Pancreas (tissue), 10 donors: Measurements from ENCODE around the gene MED28. TPM values are rescaled to one million over a fixed set of nuclear protein-coding genes. Genes with fewer than 3 reads are reported as not detected.

Experiments
- ATAC-seq, 4 donors: fragments of 200-7000 bp; cut with Tn5 transposase; one replicate each; pipeline versions ENCODE4 v1.8.0 to v1.9.1; 2020; ENCODE audit warnings: mild to moderate bottlenecking in 4 of 4, moderate library complexity in 4 of 4
- DNase-seq, 6 donors: peaks; one replicate each; pipeline ENCODE4 v3.0.0-alpha.2; 2020
- FAIRE-seq: peaks from 2 replicates; lab custom pipeline; 2012; peaks lifted over from hg19 to GRCh38; lab: Jason Lieb, UNC
- H3K27ac ChIP-seq, 4 donors: fragments of 200-600 bp; sonication (generic); 1 replicate in 3 of 4; 2 replicates in 1 of 4; pipeline versions ENCODE4 v1.5.0 to v1.8.0; 2020
- H3K27me3 ChIP-seq, 4 donors: fragments of 200-600 bp; one replicate each; pipeline ENCODE4 v1.8.0; 2021
- H3K36me3 ChIP-seq, 3 donors: fragments of 200-600 bp; sonication (generic) in 1 of 3; one replicate each; pipeline versions ENCODE4 v1.5.0 to v1.8.0; 2020 to 2021
- H3K4me1 ChIP-seq, 3 donors: fragments of 200-600 bp; one replicate each; pipeline ENCODE4 v1.8.0; 2021
- H3K4me3 ChIP-seq, 4 donors: fragments of 200-600 bp; sonication (generic) in 2 of 4; one replicate each; pipeline versions ENCODE4 v1.5.0 to v1.8.0; 2020 to 2021
- H3K9me3 ChIP-seq, 4 donors: fragments of 200-600 bp; one replicate each; pipeline ENCODE4 v1.8.0; 2021
- WGBS, 2 donors: extraction: QIAGEN DNeasy Blood & Tissue Kit; methylation state at CpG; one replicate each; pipeline ENCODE4 v1.1.7; 2013; 5-methylcytosine and 5-hydroxymethylcytosine counted together
- intact Hi-C, 3 donors: fragments of 100-400 bp; cut with DNase I; formaldehyde crosslinking; loops; one replicate each; pipeline versions ENCODE4 v1.11.1 to v1.14.2; 2022
- polyA plus RNA-seq, 2 donors: library from polyadenylated mRNA; stranded (reverse); fragments of 200-250 nt; gene quantifications; one replicate each; pipeline ENCODE4 v1.2.3, GENCODE V29; 2013
- total RNA-seq, 6 donors: library from RNA; stranded (reverse); fragmentation: NEBNext Ultra II Directional in 4 of 6; extraction: Animal tissue kit (Norgen Biotek cat#: 25700) in 4 of 6; gene quantifications; one replicate each; pipeline versions ENCODE4 v1.2.1 to v1.2.4, GENCODE V29; 2021 to 2023
- TF ChIP-seq, protein P1 (sequence below), 4 donors: fragments of 200-600 bp; sonication (generic) in 3 of 4; IDR thresholded peaks; one replicate each; pipeline versions ENCODE4 v1.5.0 to v1.8.0; 2021; ENCODE audit warnings: antibody characterized with exemption in 4 of 4
- donor health status: healthy with polysubstance abuse.
- donor health status: DM: no; HTN: no; CAD: no; lungs with moderate emphysema.
- donor health status: DM: no; HTN: no; CAD: no.
- donor health status: control.
- donor health status: control.
- donor health status: Bipolar disorder and iron deficiency.
- donor health status: DM: yes; HTN: yes; CAD: no.
- donor health status: DM: no; HTN: no; CAD: no.
- donor health status: DM: no; HTN: no; CAD: no.
- donor health status: DM: yes; HTN: yes; CAD: no.

Gene MED28
- total and polyA plus RNA-seq, 8 donors = 5.1 to 28.5 (median 12.4) TPM

DNA sequence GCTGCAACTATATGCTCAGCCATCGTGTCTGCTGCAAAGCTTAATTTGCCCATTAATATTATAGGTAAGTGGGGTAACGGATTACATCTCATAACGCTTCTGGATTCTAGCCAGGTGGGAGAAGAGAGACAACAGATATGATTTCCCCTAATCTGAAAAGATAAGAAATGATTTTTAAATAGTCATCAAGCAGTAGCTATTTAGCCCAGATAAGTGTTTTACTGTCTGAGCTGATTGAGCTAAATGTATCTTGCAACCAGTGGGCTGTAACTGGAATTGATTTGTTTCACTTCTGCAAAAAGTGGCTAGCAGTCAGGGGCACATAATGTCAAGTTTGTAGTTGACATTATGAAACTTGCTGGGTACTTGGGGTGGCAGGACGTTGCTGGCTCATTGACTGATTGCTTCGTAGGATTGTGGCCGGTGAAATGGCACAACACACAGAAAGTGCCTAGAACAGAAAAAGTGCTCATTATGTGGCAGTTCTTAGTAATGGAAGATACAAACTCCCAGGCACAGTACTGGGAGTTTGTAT, 18.9 kb upstream of the MED28 start:
- DNase-seq (no peak), ATAC-seq (peak in 1 of 4 donors; percentile 45), FAIRE-seq (no peak)
- intact Hi-C loops = no loop called here
- Histone ChIP-seq H3K27me3 (no peaks in the 10 kb centered on the region), H3K36me3 (peaks cover 0 to 38% (median 17%) of the 10 kb centered on the region in 3 donors), H3K4me1 (no peaks in the 10 kb centered on the region), H3K27ac (no peak overlapping the region), H3K4me3 (no peak overlapping the region), H3K9me3 (no peaks in the 10 kb centered on the region)
- 83 to 86% methylated on average over 6 of the region's 6 CpGs for WGBS, 2 donors
- TF ChIP-seq, protein P1, sequence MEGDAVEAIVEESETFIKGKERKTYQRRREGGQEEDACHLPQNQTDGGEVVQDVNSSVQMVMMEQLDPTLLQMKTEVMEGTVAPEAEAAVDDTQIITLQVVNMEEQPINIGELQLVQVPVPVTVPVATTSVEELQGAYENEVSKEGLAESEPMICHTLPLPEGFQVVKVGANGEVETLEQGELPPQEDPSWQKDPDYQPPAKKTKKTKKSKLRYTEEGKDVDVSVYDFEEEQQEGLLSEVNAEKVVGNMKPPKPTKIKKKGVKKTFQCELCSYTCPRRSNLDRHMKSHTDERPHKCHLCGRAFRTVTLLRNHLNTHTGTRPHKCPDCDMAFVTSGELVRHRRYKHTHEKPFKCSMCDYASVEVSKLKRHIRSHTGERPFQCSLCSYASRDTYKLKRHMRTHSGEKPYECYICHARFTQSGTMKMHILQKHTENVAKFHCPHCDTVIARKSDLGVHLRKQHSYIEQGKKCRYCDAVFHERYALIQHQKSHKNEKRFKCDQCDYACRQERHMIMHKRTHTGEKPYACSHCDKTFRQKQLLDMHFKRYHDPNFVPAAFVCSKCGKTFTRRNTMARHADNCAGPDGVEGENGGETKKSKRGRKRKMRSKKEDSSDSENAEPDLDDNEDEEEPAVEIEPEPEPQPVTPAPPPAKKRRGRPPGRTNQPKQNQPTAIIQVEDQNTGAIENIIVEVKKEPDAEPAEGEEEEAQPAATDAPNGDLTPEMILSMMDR (IDR thresholded peaks at IDR 0.05) = no peak

DNA sequence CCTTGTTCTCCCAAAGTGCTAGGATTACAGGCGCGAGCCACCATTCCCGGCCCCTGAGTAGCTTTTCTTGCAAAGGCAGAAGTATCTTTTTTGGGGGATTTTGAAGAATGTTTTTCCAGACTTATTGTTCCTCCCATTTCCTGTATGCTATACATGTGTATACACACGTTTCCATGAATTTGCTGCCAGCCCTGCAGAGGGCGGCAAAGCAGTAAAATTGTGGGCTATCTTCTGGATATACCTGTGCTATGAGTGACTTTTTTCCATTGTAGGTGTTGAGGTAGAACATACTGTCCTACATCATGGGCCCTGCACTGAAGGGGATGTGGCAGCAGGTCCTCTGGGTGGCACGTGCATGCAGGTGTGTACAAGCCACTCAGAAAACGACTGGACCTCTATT, 16.9 kb upstream of the MED28 start:
- Histone ChIP-seq H3K36me3 (peaks cover 0 to 40% (median 17%) of the 10 kb centered on the region in 3 donors), H3K27me3 (no peaks in the 10 kb centered on the region), H3K4me3 (no peak overlapping the region), H3K27ac (no peak overlapping the region), H3K9me3 (no peaks in the 10 kb centered on the region), H3K4me1 (no peaks in the 10 kb centered on the region)
- 66 to 76% methylated on average over 7 of the region's 7 CpGs for WGBS, 2 donors
- DNase-seq (no peak), FAIRE-seq (no peak), ATAC-seq (peak in 3 of 4 donors; percentile 69 to 71 (median 70))
- TF ChIP-seq, protein P1 (IDR thresholded peaks at IDR 0.05) = peak in 1 of 4 donors; percentile 5
- intact Hi-C loops = no loop called here

DNA sequence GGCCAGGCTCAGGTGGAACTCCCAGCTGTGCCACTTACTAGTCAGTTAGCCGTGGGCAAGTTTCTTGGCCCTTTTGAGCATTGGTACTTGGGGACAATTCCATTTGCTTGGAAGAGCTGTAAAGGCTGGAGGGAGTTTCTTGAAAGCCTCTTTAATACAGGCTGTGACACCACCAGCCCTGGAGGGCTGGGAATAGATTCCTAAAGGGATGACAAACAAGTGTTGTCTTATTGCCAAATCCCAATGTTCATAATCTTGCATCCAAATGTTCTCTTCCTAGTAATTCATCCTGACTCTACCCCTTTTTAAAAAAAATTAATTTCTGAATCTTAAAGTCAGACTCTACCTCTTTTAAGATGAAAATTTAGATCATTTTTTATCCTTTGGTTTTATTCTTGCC, 14.6 kb upstream of the MED28 start:
- Histone ChIP-seq H3K9me3 (no peaks in the 10 kb centered on the region), H3K27ac (no peak overlapping the region), H3K4me3 (no peak overlapping the region), H3K27me3 (no peaks in the 10 kb centered on the region), H3K36me3 (peaks cover 0 to 40% (median 17%) of the 10 kb centered on the region in 3 donors), H3K4me1 (no peaks in the 10 kb centered on the region)
- no peak for FAIRE-seq
- no peak for DNase-seq
- 46 to 93% methylated on average over 1 of the region's 1 CpG for WGBS, 2 donors
- intact Hi-C loops = no loop called here
- TF ChIP-seq, protein P1 (IDR thresholded peaks at IDR 0.05) = no peak
- ATAC-seq = no peak

DNA sequence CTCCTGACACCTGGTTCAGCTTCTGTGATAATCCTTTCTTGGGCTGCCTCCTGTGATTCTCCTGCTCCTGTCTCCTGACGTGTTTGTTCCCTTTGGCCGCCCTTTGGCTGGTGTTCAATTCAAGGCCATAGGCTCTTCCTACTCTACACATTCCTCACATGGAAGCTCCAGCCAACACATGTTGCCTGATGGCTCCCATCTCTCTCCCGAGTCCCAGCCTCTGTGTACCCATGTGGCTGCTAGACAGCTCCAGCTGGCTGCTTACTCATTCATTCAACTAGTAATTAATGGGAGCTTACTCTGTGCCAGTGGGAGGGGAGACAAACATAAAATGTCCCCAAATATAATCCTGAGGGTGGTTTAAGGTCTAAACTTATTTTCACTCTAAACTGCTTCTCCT, 9.2 kb upstream of the MED28 start:
- no peaks in the 10 kb centered on the region for H3K4me1 ChIP-seq
- WGBS, 2 donors = 76 to 89% methylated on average over 3 of the region's 3 CpGs
- FAIRE-seq (no peak), ATAC-seq (peak in 1 of 4 donors; percentile 49), DNase-seq (no peak)
- H3K4me3 ChIP-seq = no peak overlapping the region
- H3K27me3 ChIP-seq = no peaks in the 10 kb centered on the region
- no peaks in the 10 kb centered on the region for H3K9me3 ChIP-seq
- H3K36me3 ChIP-seq = peaks cover 0 to 26% (median 0%) of the 10 kb centered on the region in 3 donors
- TF ChIP-seq, protein P1 (IDR thresholded peaks at IDR 0.05) = no peak
- H3K27ac ChIP-seq = no peak overlapping the region
- intact Hi-C loops = no loop called here

DNA sequence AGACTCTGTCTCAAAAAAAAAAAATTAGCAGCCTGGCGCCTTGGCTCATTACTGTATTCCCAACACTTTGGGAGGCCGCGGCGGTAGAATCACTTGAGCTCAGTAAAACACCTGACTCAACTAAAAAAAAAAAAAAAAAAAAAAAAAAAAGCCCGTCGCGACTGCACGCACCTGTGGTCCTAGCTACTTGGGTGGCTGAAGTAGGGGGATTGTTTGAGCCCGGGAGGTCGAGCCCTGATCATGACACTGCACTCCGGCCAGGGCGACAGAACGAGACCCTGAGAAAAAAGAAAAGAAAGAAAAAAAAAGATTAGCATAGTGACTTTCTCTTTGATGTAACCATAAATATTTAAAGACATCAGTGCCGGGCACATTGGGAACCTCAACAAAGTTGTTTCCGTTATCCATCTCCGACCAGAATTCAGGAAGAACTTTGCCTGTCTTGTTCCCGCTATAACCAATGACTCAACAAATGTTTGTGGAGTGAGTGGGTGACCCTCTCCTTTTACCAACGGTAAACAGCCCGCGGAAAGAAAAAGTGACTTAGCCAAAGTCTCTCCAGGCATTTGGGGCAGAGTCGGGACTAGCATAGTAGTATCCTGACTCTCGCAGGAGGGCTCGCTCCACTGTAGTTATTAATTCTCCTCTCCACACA, 553 bp upstream of the MED28 start:
- H3K36me3 ChIP-seq = no peaks in the 10 kb centered on the region
- 0 to 2% methylated on average over 23 of the region's 23 CpGs for WGBS, 2 donors
- intact Hi-C loops = no loop called here
- ATAC-seq (peak; percentile 49 to 77 (median 70)), DNase-seq (no peak), FAIRE-seq (no peak)
- H3K27ac ChIP-seq = peak overlapping the region; percentile 47 to 86 (median 72)
- H3K4me3 ChIP-seq = peak overlapping the region; percentile 53 to 83 (median 72)
- TF ChIP-seq, protein P1 (IDR thresholded peaks at IDR 0.05) = no peak
- H3K27me3 ChIP-seq = no peaks in the 10 kb centered on the region
- H3K4me1 ChIP-seq = peaks cover 8 to 13% (median 10%) of the 10 kb centered on the region in 3 donors
- H3K9me3 ChIP-seq = no peaks in the 10 kb centered on the region
